ENCODE results near the gene CCDC91.

The CCDC91 gene

DNA sequence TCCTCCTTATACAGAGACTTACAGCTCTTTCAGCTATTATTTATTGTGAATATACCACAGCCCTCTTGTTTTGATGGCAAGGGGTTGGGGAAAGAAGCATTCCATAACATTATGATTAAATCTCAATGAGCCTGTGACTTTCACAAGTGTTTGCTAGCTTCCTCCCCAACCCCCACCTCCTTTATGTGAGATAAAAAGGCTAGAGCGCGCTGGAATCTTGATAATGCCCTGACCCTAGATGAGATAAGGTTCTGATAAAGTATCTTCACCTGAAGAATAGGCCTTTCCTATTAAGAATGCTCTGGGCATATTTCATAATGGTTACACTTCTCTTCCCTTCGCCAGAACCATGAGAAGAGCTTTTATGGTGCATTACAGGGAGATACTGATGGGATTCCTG, 236.8 kb downstream of the CCDC91 start:
- Histone ChIP-seq H3K27me3 (ENCODE audit: control insufficient read depth in 1 of 2, insufficient read depth in 2 of 2, low read length in 2 of 2) (no peaks in the 10 kb centered on the region), H3K4me1 (ENCODE audit: insufficient read depth, low read length) (no peaks in the 10 kb centered on the region), H3K9ac (ENCODE audit: low read length) (no peak overlapping the region), H3K9me3 (ENCODE audit: low read length) (no peaks in the 10 kb centered on the region), H3K27ac (ENCODE audit: low read depth, low read length) (no peak overlapping the region), H3K4me3 (ENCODE audit: low read depth in 1 of 2, low read length in 2 of 2) (no peak overlapping the region), H3K36me3 (ENCODE audit: insufficient read depth, low read length) (no peaks in the 10 kb centered on the region)

DNA sequence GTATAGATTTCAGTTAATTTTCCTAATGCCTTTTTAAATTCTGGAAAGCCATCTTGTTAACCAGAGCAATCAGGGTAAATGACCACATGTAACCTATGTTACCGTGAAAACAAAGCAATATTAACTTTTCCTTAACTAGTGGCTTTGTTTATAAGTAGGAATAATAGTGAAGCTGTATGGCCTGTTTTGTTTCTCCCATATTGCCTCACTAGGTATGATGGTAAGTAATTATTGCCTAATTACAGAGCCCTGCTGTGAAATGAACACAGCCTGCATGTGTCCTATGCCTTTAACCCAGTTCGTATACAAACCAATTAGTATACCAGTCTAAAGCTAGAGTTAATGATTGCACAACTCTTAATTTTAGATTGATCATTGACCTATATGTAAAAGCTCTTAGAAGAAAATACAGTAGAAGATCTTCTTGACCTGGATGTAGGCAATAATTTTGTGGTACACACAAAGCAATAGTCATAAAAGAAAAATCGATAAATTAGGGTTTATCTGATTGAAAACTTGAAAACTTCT, 249.9 kb downstream of the CCDC91 start:
- no peak overlapping the region for H3K27ac ChIP-seq (ENCODE audit: low read depth, low read length)
- no peaks in the 10 kb centered on the region for H3K36me3 ChIP-seq (ENCODE audit: insufficient read depth, low read length)
- no peaks in the 10 kb centered on the region for H3K9me3 ChIP-seq (ENCODE audit: low read length)
- no peak overlapping the region for H3K9ac ChIP-seq (ENCODE audit: low read length)
- no peak overlapping the region for H3K4me3 ChIP-seq (ENCODE audit: low read depth in 1 of 2, low read length in 2 of 2)
- H3K4me1 ChIP-seq (ENCODE audit: insufficient read depth, low read length) = no peaks in the 10 kb centered on the region
- H3K27me3 ChIP-seq (ENCODE audit: control insufficient read depth in 1 of 2, insufficient read depth in 2 of 2, low read length in 2 of 2) = no peaks in the 10 kb centered on the region

DNA sequence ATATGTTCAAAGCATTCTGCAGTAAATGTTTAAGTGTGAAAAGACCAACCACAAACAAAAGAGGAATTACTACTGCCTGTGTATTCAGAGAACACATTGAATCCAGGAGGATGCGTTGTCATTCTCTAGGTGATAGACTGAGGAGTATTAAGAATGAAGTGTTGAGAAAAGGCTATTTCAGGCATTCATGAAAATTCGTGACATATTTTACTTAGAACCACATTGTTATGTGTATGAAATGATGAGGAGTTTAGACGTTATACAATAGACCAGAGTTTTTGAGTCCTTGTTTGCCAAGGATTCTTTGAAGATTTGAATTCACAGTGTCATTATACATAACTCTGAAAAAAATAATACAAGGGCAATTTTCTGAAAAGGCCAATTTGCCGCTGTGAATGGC, 251.8 kb downstream of the CCDC91 start:
- no peaks in the 10 kb centered on the region for H3K4me1 ChIP-seq (ENCODE audit: insufficient read depth, low read length)
- no peak overlapping the region for H3K27ac ChIP-seq (ENCODE audit: low read depth, low read length)
- H3K36me3 ChIP-seq (ENCODE audit: insufficient read depth, low read length) = no peaks in the 10 kb centered on the region
- H3K9me3 ChIP-seq (ENCODE audit: low read length) = no peaks in the 10 kb centered on the region
- no peak overlapping the region for H3K4me3 ChIP-seq (ENCODE audit: low read depth in 1 of 2, low read length in 2 of 2)
- H3K27me3 ChIP-seq (ENCODE audit: control insufficient read depth in 1 of 2, insufficient read depth in 2 of 2, low read length in 2 of 2) = no peaks in the 10 kb centered on the region
- no peak overlapping the region for H3K9ac ChIP-seq (ENCODE audit: low read length)

- Histone ChIP-seq H3K36me3 (ENCODE audit: insufficient read depth, low read length) (no peaks in the 10 kb centered on the region), H3K4me1 (ENCODE audit: insufficient read depth, low read length) (no peaks in the 10 kb centered on the region), H3K27me3 (ENCODE audit: control insufficient read depth in 1 of 2, insufficient read depth in 2 of 2, low read length in 2 of 2) (no peaks in the 10 kb centered on the region), H3K9me3 (ENCODE audit: low read length) (no peaks in the 10 kb centered on the region), H3K9ac (ENCODE audit: low read length) (no peak overlapping the region), H3K4me3 (ENCODE audit: low read depth in 1 of 2, low read length in 2 of 2) (no peak overlapping the region), H3K27ac (ENCODE audit: low read depth, low read length) (no peak overlapping the region)
Observed at GRCh38 chr12:28443337-28443736, 253.1 kb downstream of the CCDC91 start.

DNA sequence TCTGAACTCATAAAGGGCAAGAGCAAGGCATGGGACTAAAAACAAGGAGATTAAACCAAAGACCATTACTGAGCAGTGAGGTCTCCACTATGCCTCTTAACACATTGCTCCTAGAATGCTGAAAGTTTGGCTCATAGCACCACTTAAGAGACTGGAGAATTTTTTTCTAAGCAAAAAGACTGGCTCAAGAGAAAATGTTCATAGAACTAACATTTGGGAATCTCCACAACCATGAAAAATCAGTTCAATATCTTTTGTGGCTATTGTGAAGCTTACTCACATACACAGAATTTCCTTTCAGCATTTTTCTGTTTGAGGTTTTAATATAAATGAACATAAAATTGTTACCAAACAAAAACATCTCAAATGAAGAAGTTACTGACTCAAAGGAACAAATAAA, 255.8 kb downstream of the CCDC91 start:
- no peaks in the 10 kb centered on the region for H3K36me3 ChIP-seq (ENCODE audit: insufficient read depth, low read length)
- H3K9me3 ChIP-seq (ENCODE audit: low read length) = no peaks in the 10 kb centered on the region
- H3K27me3 ChIP-seq (ENCODE audit: control insufficient read depth in 1 of 2, insufficient read depth in 2 of 2, low read length in 2 of 2) = no peaks in the 10 kb centered on the region
- H3K27ac ChIP-seq (ENCODE audit: low read depth, low read length) = no peak overlapping the region
- H3K4me3 ChIP-seq (ENCODE audit: low read depth in 1 of 2, low read length in 2 of 2) = no peak overlapping the region
- no peaks in the 10 kb centered on the region for H3K4me1 ChIP-seq (ENCODE audit: insufficient read depth, low read length)
- H3K9ac ChIP-seq (ENCODE audit: low read length) = no peak overlapping the region

DNA sequence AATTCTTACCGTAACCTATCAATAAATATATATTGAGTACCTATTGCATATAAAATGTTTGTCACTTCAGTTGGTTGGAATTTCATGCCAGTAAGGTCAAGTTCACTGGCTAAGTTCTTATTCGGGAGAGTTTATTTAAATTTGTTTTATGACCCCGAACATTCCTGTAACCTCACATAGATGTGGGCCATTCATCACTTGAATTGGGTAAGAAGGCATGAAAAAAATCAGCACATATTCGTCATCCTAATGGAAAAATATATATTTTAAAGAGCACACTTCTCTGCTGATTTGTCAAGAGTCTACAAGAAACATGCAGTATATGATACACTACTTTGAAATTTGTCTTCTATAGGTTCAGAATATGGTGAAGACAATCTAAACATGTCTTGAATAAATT, 263.4 kb downstream of the CCDC91 start:
- Histone ChIP-seq H3K27ac (ENCODE audit: low read depth, low read length) (no peak overlapping the region), H3K36me3 (ENCODE audit: insufficient read depth, low read length) (no peaks in the 10 kb centered on the region), H3K4me1 (ENCODE audit: insufficient read depth, low read length) (no peaks in the 10 kb centered on the region), H3K4me3 (ENCODE audit: low read depth in 1 of 2, low read length in 2 of 2) (no peak overlapping the region), H3K9me3 (ENCODE audit: low read length) (no peaks in the 10 kb centered on the region), H3K9ac (ENCODE audit: low read length) (no peak overlapping the region), H3K27me3 (ENCODE audit: control insufficient read depth in 1 of 2, insufficient read depth in 2 of 2, low read length in 2 of 2) (no peaks in the 10 kb centered on the region)

DNA sequence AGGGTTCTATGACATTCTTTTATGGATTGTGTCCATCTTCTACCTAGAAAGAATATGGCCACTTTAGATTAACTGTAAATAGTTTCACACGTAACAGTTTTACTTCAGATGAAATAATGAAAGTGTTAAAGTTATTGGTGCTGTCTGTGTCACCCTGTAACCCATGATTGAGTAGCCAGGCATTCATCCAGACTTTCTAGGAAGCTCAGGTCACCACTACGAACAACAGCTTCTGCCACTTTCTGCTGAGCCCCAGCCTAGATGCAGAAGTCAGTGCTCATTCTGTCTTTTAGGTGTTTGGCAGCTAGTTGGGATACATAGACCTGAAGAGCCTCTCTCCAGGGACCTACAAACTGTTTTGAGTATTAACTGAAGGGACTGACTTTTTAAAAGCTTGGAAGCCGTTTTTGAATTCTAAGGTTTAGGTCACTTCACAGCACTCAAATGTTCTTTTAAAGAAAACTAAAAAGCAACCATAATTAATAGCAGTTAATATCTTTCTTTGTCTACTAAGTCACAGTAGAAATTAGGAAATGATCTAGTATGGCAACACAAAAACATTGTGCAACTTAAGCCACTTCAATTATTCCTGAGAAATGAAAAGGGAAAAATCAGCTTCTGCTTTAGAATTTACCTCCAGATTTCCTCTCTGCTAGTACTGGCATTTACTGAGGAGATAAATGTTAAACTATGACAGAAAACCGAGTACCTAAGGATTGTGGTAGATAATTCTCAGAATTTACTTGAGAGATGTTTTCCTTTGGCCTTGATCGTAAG, 266.9 kb downstream of the CCDC91 start:
- Histone ChIP-seq H3K27ac (ENCODE audit: low read depth, low read length) (no peak overlapping the region), H3K27me3 (ENCODE audit: control insufficient read depth in 1 of 2, insufficient read depth in 2 of 2, low read length in 2 of 2) (no peaks in the 10 kb centered on the region), H3K4me3 (ENCODE audit: low read depth in 1 of 2, low read length in 2 of 2) (no peak overlapping the region), H3K36me3 (ENCODE audit: insufficient read depth, low read length) (peaks cover 7% of the 10 kb centered on the region), H3K4me1 (ENCODE audit: insufficient read depth, low read length) (no peaks in the 10 kb centered on the region), H3K9ac (ENCODE audit: low read length) (no peak overlapping the region), H3K9me3 (ENCODE audit: low read length) (no peaks in the 10 kb centered on the region)

- no peak overlapping the region for H3K4me3 ChIP-seq (ENCODE audit: low read depth in 1 of 2, low read length in 2 of 2)
Observed at GRCh38 chr12:28457785-28458184, 267.5 kb downstream of the CCDC91 start.

GRCh38 chr12:28459481-28459880, 269.2 kb downstream of the CCDC91 start:
- H3K27me3 ChIP-seq (ENCODE audit: control insufficient read depth in 1 of 2, insufficient read depth in 2 of 2, low read length in 2 of 2) = no peaks in the 10 kb centered on the region
- H3K36me3 ChIP-seq (ENCODE audit: insufficient read depth, low read length) = peaks cover 7% of the 10 kb centered on the region
- no peaks in the 10 kb centered on the region for H3K9me3 ChIP-seq (ENCODE audit: low read length)
- H3K4me1 ChIP-seq (ENCODE audit: insufficient read depth, low read length) = no peaks in the 10 kb centered on the region
- H3K9ac ChIP-seq (ENCODE audit: low read length) = no peak overlapping the region
- H3K4me3 ChIP-seq (ENCODE audit: low read depth in 1 of 2, low read length in 2 of 2) = no peak overlapping the region
- no peak overlapping the region for H3K27ac ChIP-seq (ENCODE audit: low read depth, low read length)

More at GRCh38 chr12:28457785-28458184, 267.5 kb downstream of the CCDC91 start:
- H3K27ac ChIP-seq (ENCODE audit: low read depth, low read length) = no peak overlapping the region
- no peaks in the 10 kb centered on the region for H3K27me3 ChIP-seq (ENCODE audit: control insufficient read depth in 1 of 2, insufficient read depth in 2 of 2, low read length in 2 of 2)
- no peak overlapping the region for H3K9ac ChIP-seq (ENCODE audit: low read length)
- no peaks in the 10 kb centered on the region for H3K9me3 ChIP-seq (ENCODE audit: low read length)
- H3K36me3 ChIP-seq (ENCODE audit: insufficient read depth, low read length) = peaks cover 7% of the 10 kb centered on the region
- no peaks in the 10 kb centered on the region for H3K4me1 ChIP-seq (ENCODE audit: insufficient read depth, low read length)

DNA sequence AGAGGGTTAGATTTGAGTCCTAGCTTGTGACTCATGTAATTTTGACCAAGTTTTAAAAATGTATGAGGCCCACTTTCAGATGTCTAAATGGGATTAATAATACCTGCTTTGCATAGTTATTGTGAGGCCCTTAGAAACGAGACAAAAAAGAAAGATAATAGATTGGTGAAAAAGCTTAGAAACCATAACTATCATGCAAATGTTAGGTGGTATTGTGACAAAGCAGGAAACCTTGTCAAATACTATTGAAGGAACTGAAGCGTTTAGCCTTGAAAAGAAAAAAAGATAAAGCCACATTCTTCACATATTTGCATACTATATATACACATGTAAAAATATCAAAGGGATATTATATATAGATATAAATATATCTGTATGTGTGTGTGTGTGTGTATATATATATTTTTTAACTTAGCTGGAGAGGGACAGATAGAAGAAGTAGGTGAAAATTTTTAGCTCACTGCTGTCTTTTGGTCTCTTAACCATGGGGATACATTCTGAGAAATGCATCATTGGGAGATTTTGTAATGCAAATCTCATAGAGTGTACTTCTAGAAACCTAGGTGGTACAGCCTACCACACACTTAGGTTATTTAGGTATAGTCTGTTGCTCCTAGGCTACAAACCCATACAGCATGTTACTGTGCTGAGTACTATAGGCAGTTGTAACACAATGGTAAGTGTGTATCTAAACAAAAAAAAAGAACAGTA, 270.3 kb downstream of the CCDC91 start:
- Histone ChIP-seq H3K36me3 (ENCODE audit: insufficient read depth, low read length) (peaks cover 7% of the 10 kb centered on the region), H3K9ac (ENCODE audit: low read length) (no peak overlapping the region), H3K4me3 (ENCODE audit: low read depth in 1 of 2, low read length in 2 of 2) (no peak overlapping the region), H3K9me3 (ENCODE audit: low read length) (no peaks in the 10 kb centered on the region), H3K27ac (ENCODE audit: low read depth, low read length) (no peak overlapping the region), H3K27me3 (ENCODE audit: control insufficient read depth in 1 of 2, insufficient read depth in 2 of 2, low read length in 2 of 2) (no peaks in the 10 kb centered on the region), H3K4me1 (ENCODE audit: insufficient read depth, low read length) (no peaks in the 10 kb centered on the region)

- Histone ChIP-seq H3K27ac (ENCODE audit: low read depth, low read length) (no peak overlapping the region), H3K4me1 (ENCODE audit: insufficient read depth, low read length) (no peaks in the 10 kb centered on the region), H3K4me3 (ENCODE audit: low read depth in 1 of 2, low read length in 2 of 2) (no peak overlapping the region), H3K9me3 (ENCODE audit: low read length) (no peaks in the 10 kb centered on the region), H3K36me3 (ENCODE audit: insufficient read depth, low read length) (peaks cover 7% of the 10 kb centered on the region), H3K9ac (ENCODE audit: low read length) (no peak overlapping the region), H3K27me3 (ENCODE audit: control insufficient read depth in 1 of 2, insufficient read depth in 2 of 2, low read length in 2 of 2) (no peaks in the 10 kb centered on the region)
Observed at GRCh38 chr12:28463396-28463795, 273.1 kb downstream of the CCDC91 start.

Data from muscle layer of colon (tissue), 2 donors.